NCI-H748 (cell line): Measurements from ENCODE around the gene CDH26.
A peak's percentile ranks its signal among the peaks of the same experiment; 100 is the strongest.
"Not testable (repeated sequence)": the region's sequence is repeated elsewhere in the genome, so short reads cannot be mapped to it uniquely, and the experiment has no call there.

Experiments
- DNase-seq: peaks from one replicate; lab custom pipeline; 2025; ENCODE audit not compliant: unreplicated experiment; lab: John Stamatoyannopoulos, UW

Gene CDH26

DNA sequence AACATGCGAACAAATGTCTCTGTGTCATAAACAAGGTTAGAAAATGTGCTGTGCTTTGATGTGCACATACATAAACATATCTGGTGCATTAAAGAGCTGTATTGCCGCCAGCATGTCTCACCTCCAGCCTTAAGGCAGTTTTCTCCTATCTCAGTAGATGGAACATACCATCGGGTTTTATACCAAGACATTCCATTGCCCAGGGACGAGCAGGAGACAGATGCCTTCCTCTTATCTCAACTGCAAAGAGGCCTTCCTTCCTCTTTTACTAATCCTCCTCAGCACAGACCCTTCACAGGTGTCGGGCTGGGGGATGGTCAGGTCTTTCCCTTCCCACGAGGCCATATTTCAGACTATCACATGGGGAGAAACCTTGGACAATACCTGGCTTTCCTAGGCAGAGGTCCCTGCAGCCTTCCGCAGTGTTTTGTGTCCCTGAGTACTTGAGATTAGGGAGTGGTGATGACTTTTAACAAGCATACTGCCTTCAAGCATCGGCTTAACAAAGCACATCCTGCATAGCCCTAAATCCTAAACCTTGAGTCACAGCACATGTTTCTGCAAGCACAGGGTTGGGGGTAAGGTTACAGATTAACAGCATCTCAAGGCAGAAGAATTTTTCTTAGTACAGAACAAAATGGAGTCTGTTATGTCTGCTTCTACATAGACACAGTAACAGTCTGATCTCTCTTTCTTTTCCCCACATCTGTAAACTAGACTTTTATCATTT, 83.4 kb downstream of the CDH26 start:
- DNase-seq: not testable (repeated sequence)

DNA sequence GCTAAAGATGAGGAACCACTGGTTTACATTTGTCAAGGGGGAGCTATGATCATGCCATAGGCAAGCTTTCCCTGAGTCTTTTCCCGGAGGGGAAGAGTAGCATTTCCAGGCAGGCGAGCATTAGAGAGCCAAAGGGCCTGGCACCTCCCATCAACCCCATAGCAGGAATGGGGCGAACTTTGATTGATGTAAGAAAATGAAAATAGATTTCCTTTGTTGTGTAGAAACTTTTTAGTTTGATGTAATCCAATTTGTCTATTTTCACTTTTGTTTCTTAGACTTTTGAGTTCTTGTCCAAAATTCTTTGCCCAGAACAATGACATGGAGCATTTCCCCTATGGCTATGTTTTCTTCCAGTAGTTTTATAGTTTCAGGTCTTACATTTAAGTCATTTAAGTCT, 85.2 kb downstream of the CDH26 start:
- DNase-seq: no peak

DNA sequence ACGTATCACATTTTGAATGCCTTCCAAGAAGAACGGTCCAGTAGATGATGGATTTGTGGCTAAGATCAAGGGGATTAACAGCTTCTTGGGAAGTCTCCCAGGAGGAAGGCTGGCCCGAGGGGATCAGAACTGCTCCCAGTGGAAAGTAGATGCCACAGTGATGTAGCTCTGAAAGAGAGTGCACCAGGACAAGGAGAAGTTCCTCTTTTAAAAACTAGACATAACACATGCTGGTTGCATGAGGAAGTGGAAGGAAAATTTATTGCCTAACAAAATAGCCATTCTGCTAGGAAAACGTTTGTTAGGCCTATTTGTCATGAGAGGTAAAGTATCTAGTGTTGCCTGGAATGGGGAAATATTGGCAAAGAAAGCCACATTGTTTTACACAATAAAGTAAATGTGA, 87.8 kb downstream of the CDH26 start:
- DNase-seq: no peak

DNA sequence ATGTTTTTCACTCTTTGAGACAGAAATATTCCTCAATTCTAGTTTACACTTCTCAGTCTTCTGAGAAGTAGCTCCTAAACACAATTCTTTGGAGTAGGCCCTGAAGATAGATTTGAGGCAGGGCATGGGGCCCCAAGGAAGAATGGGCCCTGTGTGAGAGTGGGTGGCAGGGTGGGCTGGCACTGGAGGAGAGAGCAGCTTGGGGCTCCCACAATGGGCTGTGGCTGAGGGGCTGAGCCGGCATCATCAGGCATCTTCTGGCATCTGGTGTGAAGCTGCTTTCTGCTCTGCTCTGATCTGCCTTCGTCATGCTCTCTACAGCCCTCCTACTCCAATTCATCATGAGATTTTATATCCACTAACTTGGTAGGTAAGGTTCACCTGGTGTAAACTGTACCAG, 88.2 kb downstream of the CDH26 start:
- DNase-seq: no peak

DNA sequence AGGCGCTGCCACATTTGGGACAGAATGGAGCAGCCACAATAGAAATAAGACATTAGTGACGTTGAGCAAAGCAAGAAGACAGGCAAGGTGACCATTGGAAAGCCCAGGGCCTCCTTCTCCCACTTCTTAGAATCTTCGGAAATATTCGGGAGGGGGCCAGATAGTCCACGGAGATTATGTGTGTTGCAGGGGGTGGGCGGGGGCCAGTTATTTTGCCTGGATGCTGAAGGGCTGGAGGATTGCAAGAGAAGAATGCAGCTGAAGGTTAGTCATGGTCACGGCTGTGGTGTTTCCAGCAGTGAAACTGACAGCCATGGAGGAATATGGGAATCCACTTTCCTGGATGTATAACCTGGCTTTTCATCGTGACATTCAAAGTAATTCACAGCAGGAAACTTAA, 88.6 kb downstream of the CDH26 start:
- DNase-seq: no peak

DNA sequence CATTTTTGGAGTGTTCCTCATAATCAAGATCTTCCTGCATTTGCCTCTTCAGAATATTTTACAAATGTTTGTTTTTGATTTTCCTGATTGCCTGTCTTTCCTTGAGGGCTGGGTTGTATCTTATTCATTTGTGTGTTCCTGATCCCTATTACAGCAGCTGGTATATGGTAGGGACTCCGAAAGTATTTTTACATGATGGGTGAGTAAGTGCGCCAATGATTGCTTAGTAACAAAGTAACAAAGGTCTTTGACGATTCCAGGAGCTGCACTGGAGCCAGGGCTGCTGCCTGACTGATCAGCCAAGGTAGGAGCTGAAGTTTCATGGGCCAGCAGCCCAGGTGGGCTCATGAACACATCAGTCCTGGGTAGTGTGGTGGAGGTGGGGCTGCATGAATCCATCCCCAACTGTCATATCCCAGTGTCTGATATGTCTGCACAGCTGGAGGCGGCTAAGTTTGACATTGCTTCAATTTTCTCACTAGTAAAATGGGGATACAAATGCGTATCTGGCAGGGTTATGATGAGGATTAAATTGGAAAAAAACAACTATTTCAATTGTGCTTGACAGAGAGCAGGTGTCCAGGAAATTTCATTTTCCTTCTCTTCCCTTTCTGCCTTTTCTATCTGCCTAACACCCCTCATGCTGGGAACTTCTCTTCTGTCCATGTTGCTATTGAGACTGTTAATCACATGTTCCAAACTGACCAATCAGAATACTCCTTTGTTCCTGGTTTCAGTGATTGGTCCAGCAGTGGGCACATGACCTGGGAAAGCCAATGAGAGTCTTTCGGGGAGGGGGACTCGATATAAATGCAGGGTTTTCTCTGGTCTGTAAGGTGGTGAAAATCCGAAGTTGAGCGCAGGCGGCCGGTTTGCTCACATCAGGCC, 90.7 kb downstream of the CDH26 start:
- DNase-seq: no peak

DNA sequence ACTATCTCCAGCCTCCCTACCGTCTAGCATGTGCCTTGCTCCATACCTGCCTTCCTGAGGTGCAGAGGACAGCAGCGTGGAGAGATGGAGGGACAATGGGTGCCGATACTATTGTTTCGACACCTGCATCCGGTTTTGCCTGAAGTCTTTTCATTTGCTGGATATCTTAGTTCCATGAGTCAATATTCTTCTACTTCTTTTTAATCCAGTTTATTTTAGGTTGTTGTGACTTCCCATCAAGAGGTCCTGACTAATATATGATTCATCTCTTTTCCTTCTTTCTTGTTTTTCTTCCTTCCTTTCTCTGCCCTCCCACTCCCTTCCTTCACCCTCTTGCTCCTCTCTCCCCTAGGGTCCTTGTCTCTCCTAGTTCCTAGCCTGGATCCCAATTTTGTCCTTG, 91.4 kb downstream of the CDH26 start:
- no peak for DNase-seq

DNA sequence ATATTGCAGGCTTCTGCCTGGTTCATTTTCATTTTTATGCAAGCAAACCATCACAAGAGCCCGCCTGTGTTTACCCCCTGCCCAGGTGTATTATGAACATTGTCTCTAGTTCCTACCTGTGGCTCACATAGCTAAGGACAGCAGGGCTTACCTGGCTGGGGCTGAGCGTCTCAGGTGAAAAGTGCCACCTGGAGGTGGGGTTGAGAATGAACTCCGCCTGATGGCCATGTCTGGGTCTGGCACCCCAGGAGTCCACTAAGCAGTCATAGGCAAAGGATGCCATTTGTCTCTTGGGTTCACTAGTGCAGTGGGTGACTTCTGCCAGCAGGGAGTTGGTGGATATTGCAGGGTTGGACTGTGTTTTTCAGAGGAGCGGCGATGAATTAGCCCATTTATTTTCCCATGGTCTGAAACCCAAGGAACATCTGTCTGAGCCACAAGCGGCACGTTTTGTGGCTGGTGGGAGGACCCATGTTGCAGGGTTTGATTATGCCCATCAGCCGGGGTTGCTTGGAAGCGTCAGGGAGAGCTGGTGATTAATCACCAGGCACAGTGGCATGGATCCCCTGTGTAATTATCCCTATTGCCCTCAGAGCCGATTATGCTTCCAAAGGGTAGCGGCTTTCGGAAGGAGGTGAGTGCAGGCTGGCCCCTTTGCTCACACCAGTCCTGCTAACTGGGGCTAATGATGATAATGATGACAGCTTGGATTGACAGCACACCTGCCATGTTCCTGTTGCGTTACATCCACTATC, 92.1 kb downstream of the CDH26 start:
- DNase-seq: peak; percentile 79

DNA sequence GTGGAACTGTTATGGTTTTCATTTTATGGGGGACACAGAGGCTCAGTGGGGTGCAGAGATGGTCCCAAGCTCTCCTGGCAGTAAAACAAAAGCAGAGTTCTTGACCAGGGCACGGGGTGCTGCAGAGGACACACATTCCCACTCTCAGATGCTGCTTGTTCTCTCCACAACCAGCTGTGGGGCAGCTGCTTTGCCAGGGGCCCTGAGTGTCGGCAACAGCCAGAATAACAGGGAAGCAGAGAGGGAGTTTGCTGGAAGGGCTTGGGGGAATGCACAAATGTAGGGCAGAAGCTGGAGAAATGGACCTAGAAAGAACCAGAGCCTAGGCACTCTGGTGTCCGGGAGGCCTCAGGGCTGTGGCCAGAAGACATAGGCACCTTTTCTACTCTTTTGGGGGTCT, 93.7 kb downstream of the CDH26 start:
- no peak for DNase-seq

DNA sequence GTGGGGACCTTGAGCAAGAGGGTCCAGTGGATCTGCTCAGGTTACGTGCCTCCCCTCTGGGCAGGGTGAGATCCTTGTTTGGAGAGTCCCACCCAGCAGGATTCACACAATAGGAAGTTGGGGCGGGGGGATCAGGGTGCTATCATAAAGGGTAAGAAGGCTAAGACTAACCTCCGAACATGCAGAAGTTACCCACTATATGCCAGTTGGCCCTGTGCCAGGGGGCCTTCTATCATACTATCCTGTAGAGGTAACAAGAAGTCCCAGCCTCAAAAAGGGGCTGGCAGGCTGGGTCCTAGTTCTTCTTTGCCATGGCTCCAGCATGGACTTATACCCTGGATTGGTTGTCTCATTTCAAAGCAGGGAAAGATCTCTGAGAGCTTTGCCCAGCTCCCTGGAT, 94.1 kb downstream of the CDH26 start:
- DNase-seq: no peak

DNA sequence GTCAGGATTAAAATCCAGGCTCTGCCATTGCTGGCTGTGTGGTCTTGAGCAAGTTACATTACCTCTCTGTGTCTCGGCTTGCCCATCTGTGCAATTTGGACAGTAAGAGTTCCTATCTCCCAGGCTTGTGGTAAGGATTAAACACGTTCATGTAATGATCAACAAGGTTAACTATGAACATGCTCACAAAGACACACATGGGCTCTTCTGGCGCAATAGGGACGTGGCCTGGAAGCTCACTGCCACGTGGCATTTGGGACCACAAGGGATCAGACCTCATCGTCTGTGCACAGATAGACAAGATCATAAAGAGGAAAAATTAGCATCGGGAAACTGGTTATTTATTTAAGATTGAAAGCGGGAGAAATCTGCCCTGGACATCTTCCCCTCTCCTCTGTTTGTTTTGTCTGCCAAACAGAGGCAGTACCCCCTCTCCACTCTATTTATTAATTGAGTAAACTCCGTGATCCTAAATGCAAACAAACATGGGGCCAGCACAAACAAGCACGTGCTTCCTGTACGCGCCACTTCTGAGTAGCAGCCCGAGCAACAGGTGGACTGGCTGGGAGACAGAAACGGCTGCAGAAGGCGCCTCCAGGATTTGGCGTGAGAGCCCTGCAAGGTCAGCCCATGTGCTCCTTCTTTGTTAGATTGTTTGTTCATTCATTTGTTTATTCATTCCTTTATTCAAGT, 95.0 kb downstream of the CDH26 start:
- DNase-seq: peak; percentile 84

DNA sequence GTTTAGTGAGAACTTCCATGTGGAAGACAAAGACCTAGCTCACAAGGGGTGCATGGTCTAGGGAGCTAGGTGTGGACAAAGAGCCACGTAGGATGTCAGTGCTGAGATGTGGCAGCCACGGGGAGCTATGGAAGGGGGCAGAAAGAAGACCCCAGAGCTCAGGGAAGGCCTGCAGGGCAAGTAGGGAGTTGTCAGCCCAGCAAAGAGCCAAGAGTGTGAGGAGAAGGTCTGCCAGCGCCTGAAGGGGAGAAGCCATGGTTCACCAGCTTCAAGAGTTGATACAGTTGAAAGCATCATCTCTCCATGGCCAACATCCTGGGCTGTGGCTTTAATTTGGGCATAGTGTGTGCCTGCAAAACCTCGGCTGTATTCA, 95.6 kb downstream of the CDH26 start:
- no peak for DNase-seq

DNA sequence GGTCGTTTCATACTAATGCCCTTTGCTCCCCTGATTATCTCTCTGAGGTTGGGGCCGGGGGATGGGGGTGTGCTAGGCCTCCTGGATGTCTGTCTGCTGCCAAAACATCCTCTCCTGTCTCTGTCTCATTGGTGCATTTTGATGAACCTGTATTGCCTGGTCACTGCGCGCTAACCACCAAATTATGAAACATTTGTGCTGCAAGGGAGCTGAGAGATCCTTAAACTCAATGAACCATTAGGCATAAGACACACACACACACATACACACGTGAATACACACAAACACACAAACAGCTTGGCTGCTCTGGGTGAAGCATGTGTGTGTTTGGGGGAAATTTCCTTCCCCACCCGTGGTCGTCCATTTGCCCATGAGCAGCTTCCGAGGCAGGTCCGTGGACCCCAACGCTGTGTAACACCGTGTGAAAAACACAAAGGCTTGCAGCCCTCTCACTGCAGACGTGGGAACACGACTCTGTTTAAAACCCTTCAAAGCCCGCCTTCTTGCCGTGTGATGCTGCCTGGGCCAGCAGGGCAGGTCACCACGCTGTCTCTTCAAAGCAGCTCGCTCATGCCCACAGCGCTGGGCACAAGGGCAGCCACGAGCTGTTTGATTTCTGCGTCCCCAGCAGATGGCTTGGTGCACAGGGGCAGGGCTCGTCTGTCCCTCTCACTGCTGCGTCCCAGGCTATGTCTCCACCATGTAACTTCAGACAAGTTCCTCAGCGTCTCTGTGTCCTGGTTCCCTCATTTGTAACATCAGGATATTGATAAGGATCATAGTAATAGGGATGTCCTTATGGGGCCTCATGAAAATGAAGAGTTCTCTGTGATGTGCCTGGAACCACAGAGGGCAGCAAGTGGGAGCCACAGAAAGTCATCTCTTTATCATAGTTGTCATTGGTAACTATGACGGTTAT, 96.8 kb downstream of the CDH26 start:
- DNase-seq: no peak

DNA sequence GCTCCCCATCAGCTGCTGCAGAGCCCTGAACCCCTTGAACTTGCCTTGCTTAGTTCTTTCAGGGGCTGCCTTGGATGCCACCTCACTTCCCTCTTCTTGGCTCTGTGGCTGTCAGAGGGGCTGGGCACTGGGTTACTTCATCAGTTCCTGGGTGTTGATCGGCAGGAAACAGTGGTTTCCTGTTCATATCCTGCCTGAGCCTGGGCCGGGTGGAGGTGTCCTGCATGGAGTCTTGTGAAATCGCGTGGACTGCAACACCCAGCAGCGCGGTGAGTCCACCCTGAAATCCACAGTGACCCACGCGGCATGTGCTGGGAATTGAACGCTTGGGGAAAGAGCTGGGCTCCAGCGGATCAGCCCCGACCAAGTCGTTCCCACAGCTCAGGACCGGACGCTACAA, 97.5 kb downstream of the CDH26 start:
- no peak for DNase-seq

DNA sequence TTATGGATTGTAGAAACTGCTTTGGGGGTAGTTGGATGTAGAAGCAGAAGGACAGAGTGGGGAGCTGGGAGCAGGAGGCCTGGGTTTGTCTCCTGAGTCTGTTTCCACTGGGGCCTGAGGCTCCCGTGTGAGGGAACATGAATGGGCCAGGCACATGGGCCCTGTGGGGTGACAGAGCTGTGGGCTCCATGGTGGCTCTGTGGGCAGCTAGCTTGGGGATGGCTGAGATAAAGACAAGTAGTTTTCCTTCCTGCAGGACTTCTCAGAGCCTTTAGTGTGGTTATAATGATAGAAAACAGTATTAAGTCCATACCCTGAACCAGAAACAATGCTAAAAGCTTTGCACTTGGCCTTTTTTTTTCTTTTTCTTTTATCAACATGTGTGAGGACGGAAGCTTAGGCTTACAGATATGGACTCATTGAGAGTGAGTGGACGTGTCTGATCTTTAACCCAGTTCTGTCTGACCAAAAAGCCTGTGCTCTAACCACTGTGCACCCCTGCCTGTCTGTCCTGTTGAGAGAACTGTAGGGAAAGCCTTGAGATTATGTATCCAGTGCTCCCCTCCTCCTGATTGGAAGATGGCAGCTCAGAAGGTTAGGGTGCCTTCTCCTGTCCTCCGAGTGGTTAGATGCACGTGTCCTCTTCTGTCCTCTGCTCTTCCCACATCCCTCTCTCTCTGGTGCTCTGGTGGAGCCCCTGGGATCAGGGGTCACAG, 98.3 kb downstream of the CDH26 start:
- no peak for DNase-seq

DNA sequence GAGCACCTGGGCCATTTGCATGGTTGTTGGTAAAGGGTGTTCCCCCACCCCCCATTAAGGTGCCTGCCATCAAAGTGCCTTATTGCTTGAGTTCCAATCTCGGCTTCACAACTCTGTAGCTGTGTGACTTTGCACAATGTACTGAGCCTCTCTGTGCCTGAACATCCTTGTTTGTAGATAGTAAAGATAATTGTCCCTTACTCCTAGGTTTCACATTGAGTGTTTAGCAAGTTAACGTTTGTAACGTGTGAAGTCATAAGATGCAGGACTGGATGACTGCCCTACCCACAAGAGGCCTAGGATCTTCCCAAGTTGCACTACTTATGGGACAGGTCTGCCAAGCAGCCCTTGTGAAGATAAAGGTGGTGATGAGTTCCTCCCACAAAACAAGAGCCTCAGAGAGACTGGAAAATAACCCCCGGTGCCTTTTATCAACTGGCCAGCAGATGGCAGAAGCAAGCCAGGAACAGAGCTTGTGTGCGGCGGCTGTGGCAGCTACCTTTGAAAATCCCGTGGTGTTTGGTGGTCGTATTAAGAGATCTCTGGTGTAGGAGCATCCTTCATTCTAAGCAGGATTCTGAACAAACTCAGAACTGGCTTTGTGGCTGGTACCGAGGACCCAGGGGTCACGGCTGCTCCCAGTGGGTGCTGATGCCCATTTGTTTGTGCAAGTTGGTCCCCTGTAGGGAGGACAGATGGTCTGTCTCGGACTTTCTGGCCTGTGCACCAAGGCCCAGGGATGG, 99.1 kb downstream of the CDH26 start:
- peak; percentile 72 for DNase-seq

DNA sequence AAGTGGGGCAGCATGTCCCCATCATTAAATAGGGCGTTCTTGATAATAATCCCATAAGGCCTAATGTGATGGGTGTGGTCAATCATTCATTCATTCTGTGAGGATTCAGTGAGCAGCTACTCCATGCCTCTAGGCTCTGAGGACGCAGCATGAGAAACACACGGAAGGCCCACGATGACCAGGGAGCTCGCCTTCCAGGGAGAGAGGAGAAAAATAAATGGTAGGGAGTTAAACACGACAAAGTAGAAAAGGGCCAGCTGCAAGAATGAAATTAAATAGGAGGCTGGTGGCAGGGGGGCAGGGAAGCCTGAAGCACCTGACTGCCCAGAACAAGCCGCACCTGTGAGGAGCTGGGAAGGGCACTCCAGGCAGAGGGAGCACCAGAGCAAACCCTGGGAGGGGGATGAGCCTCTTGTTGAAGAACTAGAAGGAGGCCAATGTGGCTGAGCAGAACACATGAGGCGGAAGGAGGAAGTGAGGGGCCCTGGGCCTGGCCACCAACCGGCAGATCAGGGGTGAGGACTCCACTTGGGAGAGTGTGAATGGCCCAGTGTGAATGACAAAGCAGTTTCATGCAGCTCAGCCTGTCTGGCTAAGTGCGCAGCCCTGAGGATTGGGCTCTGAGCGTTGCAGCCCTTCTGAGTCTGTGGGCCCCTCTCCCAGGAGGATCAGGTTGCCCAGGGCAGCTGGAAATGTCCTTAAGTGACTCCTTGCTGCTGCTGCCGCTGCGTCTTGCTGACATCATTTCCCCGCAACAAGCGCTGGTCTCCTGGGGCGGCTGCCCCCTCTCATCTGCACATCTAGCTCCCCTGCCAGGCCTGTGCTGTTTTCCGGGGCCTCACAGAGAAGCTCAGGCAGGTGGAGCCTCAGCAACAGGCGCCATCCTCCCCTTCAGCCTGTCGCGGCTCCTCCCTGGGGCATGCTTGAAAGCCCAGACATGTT, 99.9 kb downstream of the CDH26 start:
- peak; percentile 16 for DNase-seq

DNA sequence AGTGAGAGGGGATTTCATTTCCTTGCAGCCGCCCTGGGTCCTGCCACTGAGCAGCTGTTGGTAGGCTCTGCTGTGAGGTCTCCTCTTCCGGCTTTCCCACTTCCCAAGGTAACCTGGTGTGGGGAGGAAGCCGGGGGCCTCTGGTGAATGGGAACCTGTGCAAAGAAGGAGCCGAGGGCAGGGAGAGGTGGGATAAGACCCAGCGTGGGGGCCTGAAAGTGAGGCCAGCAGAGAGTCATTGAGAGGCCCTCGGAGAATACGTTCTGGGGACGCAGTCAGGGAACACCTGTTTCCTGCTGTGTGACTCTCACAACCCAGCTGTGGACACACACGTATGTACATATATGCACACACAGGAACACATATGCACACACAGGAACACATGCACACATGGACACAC, 100.7 kb downstream of the CDH26 start:
- DNase-seq: no peak
